Measurements from ENCODE around the gene PGLYRP3. TPM values are rescaled to one million over a fixed set of nuclear protein-coding genes. Genes with fewer than 3 reads are reported as not detected.

Gene PGLYRP3, protein sequence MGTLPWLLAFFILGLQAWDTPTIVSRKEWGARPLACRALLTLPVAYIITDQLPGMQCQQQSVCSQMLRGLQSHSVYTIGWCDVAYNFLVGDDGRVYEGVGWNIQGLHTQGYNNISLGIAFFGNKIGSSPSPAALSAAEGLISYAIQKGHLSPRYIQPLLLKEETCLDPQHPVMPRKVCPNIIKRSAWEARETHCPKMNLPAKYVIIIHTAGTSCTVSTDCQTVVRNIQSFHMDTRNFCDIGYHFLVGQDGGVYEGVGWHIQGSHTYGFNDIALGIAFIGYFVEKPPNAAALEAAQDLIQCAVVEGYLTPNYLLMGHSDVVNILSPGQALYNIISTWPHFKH
- total RNA-seq = not detected in 2 replicates

DNA sequence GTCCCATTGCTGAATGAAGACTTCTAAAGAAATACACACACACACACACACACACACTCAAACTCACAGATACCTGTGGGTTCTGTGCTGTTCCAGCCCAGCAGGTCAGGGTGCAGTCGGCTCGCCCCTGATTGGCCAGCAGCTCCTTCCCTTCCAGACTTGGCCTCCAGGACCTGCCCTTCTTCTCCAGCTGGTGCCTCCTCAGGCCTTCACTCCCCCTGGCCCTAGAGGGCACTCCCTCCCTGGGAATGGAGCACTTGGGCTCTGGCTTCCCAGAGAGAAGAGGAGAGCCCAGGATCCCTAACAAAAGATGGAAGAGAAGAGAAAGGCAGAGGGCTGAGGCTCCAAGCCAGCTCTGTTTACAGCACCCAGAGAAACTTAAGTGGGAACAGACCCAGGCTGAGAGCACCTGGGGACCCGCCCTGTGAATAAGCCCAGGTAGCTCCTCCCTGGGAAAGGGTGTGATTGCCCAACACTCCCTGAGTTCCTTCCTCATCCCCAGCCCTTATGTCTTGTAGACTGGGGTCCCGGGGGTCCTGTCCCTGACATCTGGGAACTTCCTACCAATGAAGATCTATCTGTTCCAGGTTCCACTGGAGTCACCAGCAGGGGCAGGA, at the start of gene PGLYRP3:
Gene PGLYRP3, minus strand, starts transcription at position 383 of the 617 bp plus-strand sequence. CDS start 2,287 bp downstream, outside the sequence.
- H3K4me3 ChIP-seq (ENCODE audit: low read depth, low read length) = no peak within 1 kb of the TSS
- TF ChIP-seq, protein P1, sequence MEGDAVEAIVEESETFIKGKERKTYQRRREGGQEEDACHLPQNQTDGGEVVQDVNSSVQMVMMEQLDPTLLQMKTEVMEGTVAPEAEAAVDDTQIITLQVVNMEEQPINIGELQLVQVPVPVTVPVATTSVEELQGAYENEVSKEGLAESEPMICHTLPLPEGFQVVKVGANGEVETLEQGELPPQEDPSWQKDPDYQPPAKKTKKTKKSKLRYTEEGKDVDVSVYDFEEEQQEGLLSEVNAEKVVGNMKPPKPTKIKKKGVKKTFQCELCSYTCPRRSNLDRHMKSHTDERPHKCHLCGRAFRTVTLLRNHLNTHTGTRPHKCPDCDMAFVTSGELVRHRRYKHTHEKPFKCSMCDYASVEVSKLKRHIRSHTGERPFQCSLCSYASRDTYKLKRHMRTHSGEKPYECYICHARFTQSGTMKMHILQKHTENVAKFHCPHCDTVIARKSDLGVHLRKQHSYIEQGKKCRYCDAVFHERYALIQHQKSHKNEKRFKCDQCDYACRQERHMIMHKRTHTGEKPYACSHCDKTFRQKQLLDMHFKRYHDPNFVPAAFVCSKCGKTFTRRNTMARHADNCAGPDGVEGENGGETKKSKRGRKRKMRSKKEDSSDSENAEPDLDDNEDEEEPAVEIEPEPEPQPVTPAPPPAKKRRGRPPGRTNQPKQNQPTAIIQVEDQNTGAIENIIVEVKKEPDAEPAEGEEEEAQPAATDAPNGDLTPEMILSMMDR (conservative IDR thresholded peaks at IDR 0.05; ENCODE audit: low read depth, low read length) = no peak
- no peak for DNase-seq (ENCODE audit: low read depth)

DNA sequence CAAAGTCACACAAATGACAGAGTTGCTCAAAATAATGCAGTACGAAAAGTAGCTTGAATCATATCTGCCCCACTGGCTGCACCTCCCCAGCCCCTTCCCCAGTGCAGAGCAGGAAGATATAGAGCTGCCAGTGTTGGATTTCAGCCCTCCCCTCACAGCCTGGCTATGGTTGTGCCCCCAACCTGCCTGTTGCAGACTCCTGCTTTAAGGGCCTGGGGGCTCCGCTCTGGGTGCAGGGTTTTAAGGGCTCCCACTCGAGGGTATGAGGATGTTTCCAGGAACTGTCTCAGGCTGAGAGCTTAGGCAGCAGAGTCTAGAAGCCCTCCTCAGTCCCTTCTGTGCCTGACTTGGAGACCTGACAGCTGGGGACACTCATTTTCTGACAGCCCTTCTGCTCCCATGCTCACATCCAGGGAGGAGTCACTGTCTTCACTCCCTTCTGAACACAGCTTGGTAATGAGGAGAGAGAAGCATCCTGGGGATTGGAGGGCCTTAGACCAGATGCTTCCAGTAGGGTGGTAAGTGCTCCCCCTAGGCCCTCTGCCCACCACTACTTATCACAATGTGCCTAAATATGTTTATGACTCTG, 49.5 kb upstream of the PGLYRP3 start:
- H3K4me3 ChIP-seq (ENCODE audit: low read depth, low read length) = no peak overlapping the region
- TF ChIP-seq, protein P1 (conservative IDR thresholded peaks at IDR 0.05; ENCODE audit: low read depth, low read length) = no peak
- no peak for DNase-seq (ENCODE audit: low read depth)

DNA sequence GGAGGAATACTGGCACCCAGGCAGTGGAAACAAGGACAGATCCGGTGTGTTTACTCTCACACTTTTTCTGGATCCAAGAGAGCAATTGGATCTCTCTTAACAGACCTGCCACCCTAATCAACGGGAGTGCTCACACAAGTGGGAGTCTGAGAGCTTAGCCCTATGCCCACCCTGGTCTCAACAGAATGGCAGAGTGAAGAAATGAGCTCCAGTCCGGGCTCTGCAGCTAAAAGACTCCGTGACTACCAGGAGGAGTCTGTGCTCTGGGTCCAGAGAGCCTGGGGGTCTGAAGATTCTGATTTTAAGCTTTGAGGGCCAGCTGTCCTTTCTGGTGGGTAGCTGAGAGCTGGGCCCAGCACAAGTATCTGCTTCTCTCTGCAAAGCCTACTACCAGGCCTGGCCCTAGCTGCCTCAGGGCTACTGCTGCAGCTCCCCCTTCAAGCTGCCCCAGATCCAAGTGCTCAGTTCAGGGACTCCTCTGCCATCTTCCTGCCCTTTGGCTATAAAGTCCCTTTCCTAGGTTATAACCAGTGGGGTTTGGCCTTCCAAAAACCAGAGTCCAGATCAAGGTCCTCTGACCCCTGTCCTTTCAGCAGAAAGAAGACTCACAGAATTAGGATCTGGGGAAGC, 48.8 kb upstream of the PGLYRP3 start:
- TF ChIP-seq, protein P1 (conservative IDR thresholded peaks at IDR 0.05; ENCODE audit: low read depth, low read length) = no peak

DNA sequence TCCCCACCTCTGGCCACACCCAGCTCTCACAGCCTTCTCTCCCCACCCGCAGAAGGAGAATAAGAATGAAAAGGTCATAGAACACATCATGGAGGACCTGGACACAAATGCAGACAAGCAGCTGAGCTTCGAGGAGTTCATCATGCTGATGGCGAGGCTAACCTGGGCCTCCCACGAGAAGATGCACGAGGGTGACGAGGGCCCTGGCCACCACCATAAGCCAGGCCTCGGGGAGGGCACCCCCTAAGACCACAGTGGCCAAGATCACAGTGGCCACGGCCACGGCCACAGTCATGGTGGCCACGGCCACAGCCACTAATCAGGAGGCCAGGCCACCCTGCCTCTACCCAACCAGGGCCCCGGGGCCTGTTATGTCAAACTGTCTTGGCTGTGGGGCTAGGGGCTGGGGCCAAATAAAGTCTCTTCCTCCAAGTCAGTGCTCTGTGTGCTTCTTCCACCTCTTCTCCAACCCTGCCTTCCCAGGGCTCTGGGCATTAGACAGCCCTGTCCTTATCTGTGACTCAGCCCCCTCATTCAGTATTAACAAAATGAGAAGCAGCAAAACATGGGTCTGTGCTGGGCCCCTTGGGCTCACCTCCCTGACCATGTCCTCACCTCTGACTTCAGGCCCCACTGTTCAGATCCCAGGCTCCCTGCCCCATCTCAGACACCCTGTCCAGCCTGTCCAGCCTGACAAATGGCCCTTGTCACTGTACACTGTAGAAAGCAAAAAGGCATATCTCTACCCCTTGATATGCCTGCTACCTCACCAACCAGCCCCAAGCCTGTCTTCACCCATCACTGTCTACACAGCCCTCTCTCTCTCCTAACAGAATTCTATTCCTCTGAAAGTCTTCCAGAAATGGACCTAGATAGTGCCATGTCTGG, 48.1 kb upstream of the PGLYRP3 start:
- TF ChIP-seq, protein P1 (conservative IDR thresholded peaks at IDR 0.05; ENCODE audit: low read depth, low read length) = no peak
- H3K4me3 ChIP-seq (ENCODE audit: low read depth, low read length) = no peak overlapping the region
- no peak for DNase-seq (ENCODE audit: low read depth)

More for the DNA sequence above, 48.8 kb upstream of the PGLYRP3 start:
- no peak overlapping the region for H3K4me3 ChIP-seq (ENCODE audit: low read depth, low read length)
- DNase-seq (ENCODE audit: low read depth) = no peak

DNA sequence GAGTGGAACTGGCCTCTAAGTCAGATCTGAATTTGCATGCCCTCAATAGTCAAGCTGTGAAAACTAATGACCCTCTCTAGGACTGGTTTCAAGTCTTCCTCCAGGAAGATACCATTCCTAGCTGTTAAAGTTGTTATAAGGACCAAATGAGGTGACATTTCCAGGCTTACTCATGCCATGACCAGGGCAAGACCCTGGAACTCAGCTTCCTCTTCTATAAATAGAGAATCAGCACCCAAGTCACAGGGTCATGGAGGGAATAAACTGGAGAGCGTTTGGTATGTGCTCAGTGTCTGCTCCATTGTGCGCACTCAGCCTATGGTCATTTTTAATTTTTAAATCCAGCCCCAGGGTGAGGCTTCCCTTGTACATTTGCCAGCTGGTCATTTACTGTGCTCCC, 47.4 kb upstream of the PGLYRP3 start:
- TF ChIP-seq, protein P1 (conservative IDR thresholded peaks at IDR 0.05; ENCODE audit: low read depth, low read length) = no peak
- DNase-seq (ENCODE audit: low read depth) = no peak

DNA sequence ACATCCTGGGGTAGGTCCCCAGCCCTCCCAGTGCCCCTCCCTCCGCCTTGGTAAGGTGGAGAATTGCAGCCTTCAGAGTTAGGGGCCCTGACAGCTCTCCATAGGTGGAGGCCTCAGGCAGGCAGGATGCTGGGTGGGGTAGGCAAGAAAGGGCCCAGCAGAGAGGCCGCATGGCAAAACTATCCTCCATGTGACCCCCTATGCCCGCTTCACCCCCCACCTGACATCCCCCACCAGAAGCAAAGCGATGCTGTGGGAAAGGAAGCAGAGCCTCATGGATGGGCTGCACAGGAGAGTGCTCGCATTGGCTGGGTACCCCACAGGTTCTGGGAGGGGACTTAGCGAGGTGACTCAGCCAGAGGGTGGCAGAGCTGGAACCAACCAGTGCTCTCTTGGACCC, 46.5 kb upstream of the PGLYRP3 start:
- TF ChIP-seq, protein P1 (conservative IDR thresholded peaks at IDR 0.05; ENCODE audit: low read depth, low read length) = no peak
- no peak overlapping the region for H3K4me3 ChIP-seq (ENCODE audit: low read depth, low read length)
- no peak for DNase-seq (ENCODE audit: low read depth)

More for the DNA sequence above, 47.4 kb upstream of the PGLYRP3 start:
- no peak overlapping the region for H3K4me3 ChIP-seq (ENCODE audit: low read depth, low read length)
